WTC11 (cell line): ENCODE results near the gene ZNF286A.
"Not testable (repeated sequence)": the region's sequence is repeated elsewhere in the genome, so short reads cannot be mapped to it uniquely, and the experiment has no call there.

Experiments
- FOXJ3 ChIP-seq: sonication (generic); formaldehyde crosslinking; IDR thresholded peaks from 2 replicates; pipeline ENCODE4 v1.9.0; 2021; ENCODE audit warnings: missing genetic modification reagents, mild to moderate bottlenecking, borderline replicate concordance
- JAZF1 ChIP-seq: fragments of 250-450 bp; sonication (Bioruptor Pico); IDR thresholded peaks from 2 replicates; pipeline ENCODE4 v1.9.0; 2021; ENCODE audit warnings: moderate library complexity, mild to moderate bottlenecking, inconsistent platforms
- KAT7 ChIP-seq: sonication (generic); formaldehyde crosslinking; IDR thresholded peaks from 2 replicates; pipeline ENCODE4 v1.8.1; 2023; ENCODE audit warnings: missing genetic modification reagents, mild to moderate bottlenecking, borderline replicate concordance
- NFE2L1 ChIP-seq: sonication (generic); formaldehyde crosslinking; IDR thresholded peaks from 2 replicates; pipeline ENCODE4 v1.8.1; 2023; ENCODE audit warnings: missing genetic modification reagents
- SMAD4 ChIP-seq: sonication (generic); formaldehyde crosslinking; IDR thresholded peaks from 2 replicates; pipeline ENCODE4 v1.8.0; 2022; ENCODE audit warnings: mild to moderate bottlenecking, missing genetic modification reagents
- TCF7 ChIP-seq: sonication (generic); formaldehyde crosslinking; IDR thresholded peaks from 2 replicates; pipeline ENCODE4 v1.8.0; 2022; ENCODE audit warnings: mild to moderate bottlenecking, low read depth, missing genetic modification reagents, moderate library complexity
- TEAD4 ChIP-seq: sonication (generic); formaldehyde crosslinking; IDR thresholded peaks from 2 replicates; pipeline ENCODE4 v1.8.0; 2022; ENCODE audit warnings: mild to moderate bottlenecking, missing genetic modification reagents
- TF ChIP-seq, protein P1 (sequence below): fragments of 200-600 bp; IDR thresholded peaks from 2 replicates; pipeline ENCODE4 v1.8.0; 2022; ENCODE audit warnings: antibody characterized with exemption
- TF ChIP-seq, protein P2 (sequence below): sonication (generic); formaldehyde crosslinking; IDR thresholded peaks from 2 replicates; pipeline ENCODE4 v1.8.1; 2023; ENCODE audit warnings: mild to moderate bottlenecking, missing genetic modification reagents, borderline replicate concordance

DNA sequence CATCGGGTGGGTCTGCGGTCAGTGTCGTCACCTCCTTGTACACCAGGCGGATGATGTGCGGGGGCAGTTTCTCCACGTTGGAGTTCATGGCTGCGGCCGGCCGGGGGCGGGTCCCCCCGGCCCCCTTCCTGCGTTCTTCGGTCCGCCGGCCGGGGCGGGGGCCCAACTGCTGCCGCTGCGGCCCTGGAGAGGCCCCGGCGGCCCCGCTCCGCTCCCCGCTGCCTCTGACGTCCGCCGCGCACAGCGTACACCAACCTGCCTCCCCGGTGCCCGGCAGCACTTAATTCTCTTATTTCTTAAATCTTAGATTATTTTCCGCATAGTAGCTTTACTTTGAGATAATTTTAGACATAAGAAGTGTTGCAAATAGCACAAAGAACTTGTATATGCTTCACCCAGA, 5.3 kb downstream of the ZNF286A start:
- TF ChIP-seq TCF7 (CRISPR knock-in tag); FOXJ3; NFE2L1 (CRISPR knock-in tag); JAZF1 (CRISPR knock-in tag); KAT7 (CRISPR knock-in tag); SMAD4 (CRISPR knock-in tag); TEAD4 (CRISPR knock-in tag): not testable (repeated sequence)
- TF ChIP-seq, protein P1, sequence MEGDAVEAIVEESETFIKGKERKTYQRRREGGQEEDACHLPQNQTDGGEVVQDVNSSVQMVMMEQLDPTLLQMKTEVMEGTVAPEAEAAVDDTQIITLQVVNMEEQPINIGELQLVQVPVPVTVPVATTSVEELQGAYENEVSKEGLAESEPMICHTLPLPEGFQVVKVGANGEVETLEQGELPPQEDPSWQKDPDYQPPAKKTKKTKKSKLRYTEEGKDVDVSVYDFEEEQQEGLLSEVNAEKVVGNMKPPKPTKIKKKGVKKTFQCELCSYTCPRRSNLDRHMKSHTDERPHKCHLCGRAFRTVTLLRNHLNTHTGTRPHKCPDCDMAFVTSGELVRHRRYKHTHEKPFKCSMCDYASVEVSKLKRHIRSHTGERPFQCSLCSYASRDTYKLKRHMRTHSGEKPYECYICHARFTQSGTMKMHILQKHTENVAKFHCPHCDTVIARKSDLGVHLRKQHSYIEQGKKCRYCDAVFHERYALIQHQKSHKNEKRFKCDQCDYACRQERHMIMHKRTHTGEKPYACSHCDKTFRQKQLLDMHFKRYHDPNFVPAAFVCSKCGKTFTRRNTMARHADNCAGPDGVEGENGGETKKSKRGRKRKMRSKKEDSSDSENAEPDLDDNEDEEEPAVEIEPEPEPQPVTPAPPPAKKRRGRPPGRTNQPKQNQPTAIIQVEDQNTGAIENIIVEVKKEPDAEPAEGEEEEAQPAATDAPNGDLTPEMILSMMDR: not testable (repeated sequence)
- TF ChIP-seq, protein P2, sequence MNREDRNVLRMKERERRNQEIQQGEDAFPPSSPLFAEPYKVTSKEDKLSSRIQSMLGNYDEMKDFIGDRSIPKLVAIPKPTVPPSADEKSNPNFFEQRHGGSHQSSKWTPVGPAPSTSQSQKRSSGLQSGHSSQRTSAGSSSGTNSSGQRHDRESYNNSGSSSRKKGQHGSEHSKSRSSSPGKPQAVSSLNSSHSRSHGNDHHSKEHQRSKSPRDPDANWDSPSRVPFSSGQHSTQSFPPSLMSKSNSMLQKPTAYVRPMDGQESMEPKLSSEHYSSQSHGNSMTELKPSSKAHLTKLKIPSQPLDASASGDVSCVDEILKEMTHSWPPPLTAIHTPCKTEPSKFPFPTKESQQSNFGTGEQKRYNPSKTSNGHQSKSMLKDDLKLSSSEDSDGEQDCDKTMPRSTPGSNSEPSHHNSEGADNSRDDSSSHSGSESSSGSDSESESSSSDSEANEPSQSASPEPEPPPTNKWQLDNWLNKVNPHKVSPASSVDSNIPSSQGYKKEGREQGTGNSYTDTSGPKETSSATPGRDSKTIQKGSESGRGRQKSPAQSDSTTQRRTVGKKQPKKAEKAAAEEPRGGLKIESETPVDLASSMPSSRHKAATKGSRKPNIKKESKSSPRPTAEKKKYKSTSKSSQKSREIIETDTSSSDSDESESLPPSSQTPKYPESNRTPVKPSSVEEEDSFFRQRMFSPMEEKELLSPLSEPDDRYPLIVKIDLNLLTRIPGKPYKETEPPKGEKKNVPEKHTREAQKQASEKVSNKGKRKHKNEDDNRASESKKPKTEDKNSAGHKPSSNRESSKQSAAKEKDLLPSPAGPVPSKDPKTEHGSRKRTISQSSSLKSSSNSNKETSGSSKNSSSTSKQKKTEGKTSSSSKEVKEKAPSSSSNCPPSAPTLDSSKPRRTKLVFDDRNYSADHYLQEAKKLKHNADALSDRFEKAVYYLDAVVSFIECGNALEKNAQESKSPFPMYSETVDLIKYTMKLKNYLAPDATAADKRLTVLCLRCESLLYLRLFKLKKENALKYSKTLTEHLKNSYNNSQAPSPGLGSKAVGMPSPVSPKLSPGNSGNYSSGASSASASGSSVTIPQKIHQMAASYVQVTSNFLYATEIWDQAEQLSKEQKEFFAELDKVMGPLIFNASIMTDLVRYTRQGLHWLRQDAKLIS (CRISPR knock-in tag): not testable (repeated sequence)
